Upper lobe of left lung (tissue), 6 donors: ENCODE measurements around the gene NFIB. TPM values are rescaled to one million over a fixed set of nuclear protein-coding genes. Genes with fewer than 3 reads are reported as not detected.

Experiments used
- ATAC-seq, 2 donors: fragments of 200-7000 bp; cut with Tn5 transposase; one replicate each; pipeline ENCODE4 v1.9.1; 2022; ENCODE audit warnings: mild to moderate bottlenecking in 2 of 2, moderate library complexity in 2 of 2; ENCODE audit not compliant: low FRiP score in 2 of 2
- DNase-seq, 2 donors: peaks; one replicate each; pipeline ENCODE4 v3.0.0-alpha.2; 2019 to 2020
- H3K27ac ChIP-seq, 4 donors: fragments of 200-600 bp; sonication (generic); one replicate each; pipeline ENCODE4 v1.5.1; 2016 to 2019
- H3K27me3 ChIP-seq, 4 donors: fragments of 200-600 bp; sonication (generic); one replicate each; pipeline ENCODE4 v1.5.1; 2017 to 2019
- H3K36me3 ChIP-seq, 4 donors: fragments of 200-600 bp; sonication (generic); one replicate each; pipeline ENCODE4 v1.5.1; 2016 to 2019
- H3K4me1 ChIP-seq, 4 donors: fragments of 200-600 bp; sonication (generic); one replicate each; pipeline ENCODE4 v1.5.1; 2018 to 2019
- H3K4me3 ChIP-seq, 4 donors: fragments of 200-600 bp; sonication (generic); one replicate each; pipeline ENCODE4 v1.5.1; 2017 to 2019; ENCODE audit warnings: mild to moderate bottlenecking in 2 of 4, moderate library complexity in 1 of 4
- H3K9me3 ChIP-seq, 4 donors: fragments of 200-600 bp; sonication (generic); one replicate each; pipeline ENCODE4 v1.5.1; 2018 to 2019
- CTCF ChIP-seq, 6 experiments: fragments of 450-650 bp in 4 of 6; fragments of 200-600 bp in 2 of 6; sonication (generic) in 2 of 6; IDR thresholded peaks; one replicate each; pipeline ENCODE4 v1.5.1; 2016 to 2019; ENCODE audit warnings: antibody characterized with exemption in 6 of 6
- EP300 ChIP-seq, 4 donors: sonication (generic); formaldehyde crosslinking; IDR thresholded peaks; one replicate each; pipeline ENCODE4 v1.5.1; 2017; ENCODE audit warnings: antibody characterized with exemption in 4 of 4, control low read depth in 2 of 4
- POLR2A ChIP-seq, 4 donors: fragments of 450-650 bp; IDR thresholded peaks; one replicate each; pipeline ENCODE4 v1.5.1; 2016 to 2017; ENCODE audit warnings: antibody characterized with exemption in 4 of 4, mild to moderate bottlenecking in 2 of 4
- POLR2AphosphoS5 ChIP-seq, 2 donors: sonication (generic); formaldehyde crosslinking; IDR thresholded peaks; one replicate each; pipeline ENCODE4 v1.5.1; 2017; ENCODE audit warnings: antibody characterized with exemption in 2 of 2
- WGBS, 2 donors: methylation state at CpG; one replicate each; pipeline ENCODE4 v1.1.5; 2017 to 2018; 5-methylcytosine and 5-hydroxymethylcytosine counted together
- total RNA-seq, 6 donors: library from RNA; depleted of rRNA in 4 of 6; stranded (reverse); fragments of >200 nt in 4 of 6; gene quantifications; one replicate each; pipeline versions ENCODE4 v1.1.0 to v1.2.1, GENCODE V29; 2016 to 2021
- donor health status: DM: no; HTN: no; CAD: no; lungs with moderate emphysema.
- donor health status: DM: no; HTN: yes; CAD: no; lungs with severe emphysema.

Gene NFIB
- total RNA-seq, 6 donors from 2014 or later, result 33.9 to 109 (median 67.5) TPM

- ATAC-seq, result no peak
- TF ChIP-seq EP300 (IDR thresholded peaks at IDR 0.05) (no peak), POLR2AphosphoS5 (IDR thresholded peaks at IDR 0.05) (no peak), POLR2A (IDR thresholded peaks at IDR 0.05) (no peak), CTCF (IDR thresholded peaks at IDR 0.05) (no peak)
- no peaks in the 10 kb centered on the region for H3K27me3 ChIP-seq
- H3K36me3 ChIP-seq, result peaks cover 0 to 15% (median 0%) of the 10 kb centered on the region in 4 donors
- H3K4me3 ChIP-seq, result no peak overlapping the region
- no peak for DNase-seq
- H3K27ac ChIP-seq, result no peak overlapping the region
- H3K9me3 ChIP-seq, result no peaks in the 10 kb centered on the region
- 90 to 91% methylated on average over 1 of the region's 1 CpG for WGBS, 2 donors
- no peaks in the 10 kb centered on the region for H3K4me1 ChIP-seq
These were observed 186.3 kb downstream of the NFIB start for GRCh38 chr9:14127656-14128055.

GRCh38 chr9:14119694-14120514 lies 194.0 kb downstream of the NFIB start:
- Histone ChIP-seq H3K9me3 (no peaks in the 10 kb centered on the region), H3K4me3 (no peak overlapping the region), H3K36me3 (peaks cover 0 to 50% (median 6%) of the 10 kb centered on the region in 4 donors), H3K27me3 (no peaks in the 10 kb centered on the region), H3K27ac (no peak overlapping the region), H3K4me1 (no peaks in the 10 kb centered on the region)
- TF ChIP-seq POLR2AphosphoS5 (IDR thresholded peaks at IDR 0.05) (no peak), POLR2A (IDR thresholded peaks at IDR 0.05) (no peak)
- ATAC-seq (no peak), DNase-seq (no peak)
- WGBS, 2 donors, result 64 to 72% methylated on average over 2 of the region's 2 CpGs

GRCh38 chr9:14112226-14112625 lies 201.7 kb downstream of the NFIB start:
- Histone ChIP-seq H3K27ac (no peak overlapping the region), H3K27me3 (no peaks in the 10 kb centered on the region), H3K36me3 (peaks cover 0 to 39% (median 9%) of the 10 kb centered on the region in 4 donors), H3K4me3 (no peak overlapping the region), H3K9me3 (no peaks in the 10 kb centered on the region), H3K4me1 (no peaks in the 10 kb centered on the region)
- ATAC-seq (no peak), DNase-seq (no peak)
- WGBS, 2 donors, result 86% methylated on average over 6 of the region's 6 CpGs
- TF ChIP-seq POLR2A (IDR thresholded peaks at IDR 0.05) (no peak), EP300 (IDR thresholded peaks at IDR 0.05) (no peak), POLR2AphosphoS5 (IDR thresholded peaks at IDR 0.05) (no peak), CTCF (IDR thresholded peaks at IDR 0.05) (no peak)

GRCh38 chr9:14111696-14112095 lies 202.2 kb downstream of the NFIB start:
- no peaks in the 10 kb centered on the region for H3K4me1 ChIP-seq
- no peaks in the 10 kb centered on the region for H3K9me3 ChIP-seq
- ATAC-seq (no peak), DNase-seq (no peak)
- no peaks in the 10 kb centered on the region for H3K27me3 ChIP-seq
- H3K27ac ChIP-seq, result no peak overlapping the region
- TF ChIP-seq CTCF (IDR thresholded peaks at IDR 0.05), result no peak
- no peak for TF ChIP-seq POLR2AphosphoS5 (IDR thresholded peaks at IDR 0.05)
- TF ChIP-seq POLR2A (IDR thresholded peaks at IDR 0.05), result no peak
- no peak for TF ChIP-seq EP300 (IDR thresholded peaks at IDR 0.05)
- H3K4me3 ChIP-seq, result no peak overlapping the region
- peaks cover 0 to 34% (median 9%) of the 10 kb centered on the region in 4 donors for H3K36me3 ChIP-seq
- 74 to 86% methylated on average over 1 of the region's 1 CpG for WGBS, 2 donors

GRCh38 chr9:14107977-14108376 lies 206.0 kb downstream of the NFIB start:
- H3K36me3 ChIP-seq, result peaks cover 0 to 7% (median 2%) of the 10 kb centered on the region in 4 donors
- no peak overlapping the region for H3K4me3 ChIP-seq
- WGBS, 2 donors, result 37 to 41% methylated on average over 3 of the region's 3 CpGs
- ATAC-seq (no peak), DNase-seq (no peak)
- H3K4me1 ChIP-seq, result no peaks in the 10 kb centered on the region
- no peaks in the 10 kb centered on the region for H3K27me3 ChIP-seq
- no peaks in the 10 kb centered on the region for H3K9me3 ChIP-seq
- H3K27ac ChIP-seq, result peak overlapping the region in 2 of 4 donors; percentile 27 to 63
- peak in 2 of 4 donors; percentile 46 to 85 for TF ChIP-seq EP300 (IDR thresholded peaks at IDR 0.05)
- no peak for TF ChIP-seq CTCF (IDR thresholded peaks at IDR 0.05)
- TF ChIP-seq POLR2AphosphoS5 (IDR thresholded peaks at IDR 0.05), result peak; percentile 36 to 73
- no peak for TF ChIP-seq POLR2A (IDR thresholded peaks at IDR 0.05)
